ENCODE data around the gene TAS1R2. TPM values are rescaled to one million over a fixed set of nuclear protein-coding genes. Genes with fewer than 3 reads are reported as not detected.
A peak's percentile ranks its signal among the peaks of the same experiment; 100 is the strongest.
"Not testable (repeated sequence)": the region's sequence is repeated elsewhere in the genome, so short reads cannot be mapped to it uniquely, and the experiment has no call there.

TAS1R2 gene
- total and polyA plus RNA-seq, 4 donors, result not detected

DNA sequence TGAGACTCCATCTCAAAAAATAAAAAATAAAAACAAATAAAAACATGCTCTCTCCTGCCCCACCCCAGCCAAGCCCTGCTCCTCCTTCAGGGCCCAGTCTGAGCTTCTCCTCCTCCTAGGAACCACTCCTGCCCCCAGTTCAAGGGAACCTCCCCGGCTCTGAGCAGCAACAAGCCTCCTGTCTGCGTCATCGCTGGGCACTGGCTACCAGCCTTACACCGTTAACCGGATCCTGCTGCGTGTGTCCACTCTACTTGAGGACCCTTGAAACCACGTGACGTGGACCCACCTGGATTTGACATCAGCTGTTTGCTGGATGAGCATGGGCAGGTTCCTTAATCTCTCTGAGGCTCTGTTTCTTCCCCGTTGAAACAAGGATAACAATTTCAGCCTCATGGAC, 1.6 kb upstream of the TAS1R2 start:
- no peaks in the 10 kb centered on the region for H3K9me3 ChIP-seq (ENCODE audit: control insufficient read depth, insufficient read depth, low read length)
- H3K27me3 ChIP-seq (ENCODE audit: control insufficient read depth, insufficient read depth, low read length), result no peaks in the 10 kb centered on the region
- H3K4me1 ChIP-seq (ENCODE audit: control insufficient read depth, insufficient read depth, low read length), result no peaks in the 10 kb centered on the region
- WGBS (ENCODE audit: insufficient coverage), result 93% methylated on average over 8 of the region's 9 CpGs
- no peak for DNase-seq (ENCODE audit: low read depth in 4 of 6, low spot score in 6 of 6)
- no peaks in the 10 kb centered on the region for H3K36me3 ChIP-seq (ENCODE audit: control insufficient read depth, insufficient read depth, low read length)
- H3K4me3 ChIP-seq (ENCODE audit: low read depth, low read length), result no peak overlapping the region
- H3K27ac ChIP-seq (ENCODE audit: low read depth, low read length), result no peak overlapping the region

DNA sequence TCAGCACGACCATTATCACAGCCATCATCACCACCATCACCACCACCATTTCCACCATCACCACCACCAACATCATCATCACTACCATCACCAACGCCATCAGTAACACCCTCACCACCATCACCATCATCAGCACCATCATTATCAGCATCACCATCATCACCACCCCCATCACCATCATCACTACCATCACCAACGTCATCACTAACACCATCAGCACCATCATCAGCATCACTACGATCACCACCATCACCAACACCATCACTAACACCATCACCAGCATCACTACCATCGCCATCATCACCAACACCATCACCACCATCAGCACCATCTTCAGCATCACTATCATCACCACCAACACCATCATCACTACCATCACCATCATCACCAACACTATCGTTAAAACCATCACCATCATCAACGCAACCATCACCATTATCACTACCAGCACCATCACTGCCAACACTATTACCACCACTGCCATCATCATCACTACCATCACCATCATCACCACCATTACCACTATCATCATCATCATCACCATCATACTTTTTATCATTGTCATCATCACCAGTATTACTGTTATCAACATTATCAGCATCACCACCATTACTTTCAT, 1.3 kb downstream of the TAS1R2 start:
- no peak overlapping the region for H3K27ac ChIP-seq (ENCODE audit: low read depth, low read length)
- no peaks in the 10 kb centered on the region for H3K36me3 ChIP-seq (ENCODE audit: control insufficient read depth, insufficient read depth, low read length)
- no peak overlapping the region for H3K4me3 ChIP-seq (ENCODE audit: low read depth, low read length)
- H3K4me1 ChIP-seq (ENCODE audit: control insufficient read depth, insufficient read depth, low read length), result no peaks in the 10 kb centered on the region
- WGBS (ENCODE audit: insufficient coverage), result 95% methylated on average over 7 of the region's 7 CpGs
- DNase-seq (ENCODE audit: low read depth in 4 of 6, low spot score in 6 of 6), result no peak
- H3K27me3 ChIP-seq (ENCODE audit: control insufficient read depth, insufficient read depth, low read length), result no peaks in the 10 kb centered on the region
- H3K9me3 ChIP-seq (ENCODE audit: control insufficient read depth, insufficient read depth, low read length), result no peaks in the 10 kb centered on the region

DNA sequence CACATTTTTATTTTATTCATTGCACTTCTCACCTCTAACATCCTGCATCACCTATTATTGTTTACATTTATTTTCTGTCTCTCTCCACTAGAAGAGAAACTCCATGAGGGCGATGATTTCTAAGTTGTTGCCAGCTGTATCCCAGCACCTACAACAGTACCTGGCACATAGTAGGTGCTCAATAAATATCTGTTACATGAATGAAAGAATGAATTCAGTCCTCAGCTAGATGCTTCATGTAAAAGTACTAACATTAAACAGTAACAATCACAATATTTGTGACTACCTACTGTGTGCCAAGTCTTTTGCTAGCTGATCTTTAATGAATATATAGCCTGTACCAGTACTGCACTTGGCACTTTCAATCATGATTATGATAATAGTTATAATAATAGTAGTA, 3.0 kb downstream of the TAS1R2 start:
- Histone ChIP-seq H3K27me3 (ENCODE audit: control insufficient read depth, insufficient read depth, low read length) (no peaks in the 10 kb centered on the region), H3K4me1 (ENCODE audit: control insufficient read depth, insufficient read depth, low read length) (no peaks in the 10 kb centered on the region), H3K9me3 (ENCODE audit: control insufficient read depth, insufficient read depth, low read length) (no peaks in the 10 kb centered on the region), H3K27ac (ENCODE audit: low read depth, low read length) (no peak overlapping the region), H3K36me3 (ENCODE audit: control insufficient read depth, insufficient read depth, low read length) (no peaks in the 10 kb centered on the region), H3K4me3 (ENCODE audit: low read depth, low read length) (no peak overlapping the region)
- no CpG with 5 or more reads among the region's 1 CpG for WGBS (ENCODE audit: insufficient coverage)
- no peak for DNase-seq (ENCODE audit: low read depth in 4 of 6, low spot score in 6 of 6)

DNA sequence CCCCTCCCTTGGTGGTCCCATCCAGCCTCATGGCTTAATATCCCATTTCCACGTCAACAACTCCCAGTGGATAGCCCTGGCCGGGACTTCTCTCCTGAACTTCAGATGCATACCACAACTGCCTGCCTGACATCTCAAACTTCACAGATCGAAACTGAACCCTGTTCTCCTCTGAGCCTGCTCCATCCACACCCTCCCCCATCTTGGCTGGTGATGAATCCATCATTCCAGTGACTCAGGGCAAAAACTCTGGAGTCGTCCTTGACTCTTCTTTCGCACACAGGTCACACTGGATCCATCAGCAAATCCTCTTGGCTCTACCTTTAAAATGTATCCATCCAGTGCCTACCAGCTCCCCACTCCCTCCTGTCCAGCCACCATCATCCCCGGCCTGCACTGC, 3.9 kb downstream of the TAS1R2 start:
- Histone ChIP-seq H3K27ac (ENCODE audit: low read depth, low read length) (no peak overlapping the region), H3K4me1 (ENCODE audit: control insufficient read depth, insufficient read depth, low read length) (no peaks in the 10 kb centered on the region), H3K4me3 (ENCODE audit: low read depth, low read length) (no peak overlapping the region), H3K27me3 (ENCODE audit: control insufficient read depth, insufficient read depth, low read length) (no peaks in the 10 kb centered on the region), H3K36me3 (ENCODE audit: control insufficient read depth, insufficient read depth, low read length) (no peaks in the 10 kb centered on the region), H3K9me3 (ENCODE audit: control insufficient read depth, insufficient read depth, low read length) (no peaks in the 10 kb centered on the region)
- WGBS (ENCODE audit: insufficient coverage), result 84% methylated on average over 6 of the region's 6 CpGs
- no peak for DNase-seq (ENCODE audit: low read depth in 4 of 6, low spot score in 6 of 6)

DNA sequence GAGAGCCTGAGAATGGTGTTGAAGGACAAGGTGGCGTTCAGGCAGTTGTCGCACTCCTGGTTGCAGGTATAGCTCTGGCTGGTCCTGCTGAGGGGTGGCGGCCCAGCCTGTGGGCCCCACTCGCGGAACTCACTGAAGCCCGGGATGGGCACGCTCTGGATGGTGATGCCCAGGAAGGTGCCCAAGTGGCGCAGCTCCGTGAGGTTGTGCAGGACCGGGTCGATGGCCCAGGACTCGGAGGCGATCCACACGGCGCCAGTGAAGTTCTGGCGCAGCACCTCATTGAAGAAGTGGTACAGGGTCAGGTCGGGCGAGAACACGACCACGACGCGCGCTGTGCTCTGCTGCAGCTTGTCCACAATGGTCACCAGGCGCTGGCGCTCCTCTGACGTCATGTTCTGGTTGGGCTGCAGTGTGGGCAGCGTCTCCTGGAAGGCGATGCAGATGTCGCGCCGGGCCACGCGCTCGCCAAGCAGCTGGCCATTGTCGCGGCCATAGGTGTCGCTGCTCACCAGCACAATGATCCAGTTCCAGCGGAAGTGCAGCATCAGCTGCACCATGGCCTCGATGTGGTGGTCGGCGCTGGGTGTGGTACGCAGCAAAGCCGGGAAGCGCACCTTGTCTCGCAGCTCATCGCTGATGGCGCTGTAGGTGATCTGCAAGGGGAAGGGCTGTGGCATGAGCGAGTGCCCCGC, 5.0 kb downstream of the TAS1R2 start:
- H3K4me3 ChIP-seq (ENCODE audit: low read depth, low read length), result no peak overlapping the region
- DNase-seq (ENCODE audit: low read depth in 4 of 6, low spot score in 6 of 6), result no peak
- H3K27me3 ChIP-seq (ENCODE audit: control insufficient read depth, insufficient read depth, low read length), result no peaks in the 10 kb centered on the region
- no peak overlapping the region for H3K27ac ChIP-seq (ENCODE audit: low read depth, low read length)
- H3K9me3 ChIP-seq (ENCODE audit: control insufficient read depth, insufficient read depth, low read length), result no peaks in the 10 kb centered on the region
- H3K36me3 ChIP-seq (ENCODE audit: control insufficient read depth, insufficient read depth, low read length), result no peaks in the 10 kb centered on the region
- 84% methylated on average over 49 of the region's 49 CpGs for WGBS (ENCODE audit: insufficient coverage)
- H3K4me1 ChIP-seq (ENCODE audit: control insufficient read depth, insufficient read depth, low read length), result peaks cover 1% of the 10 kb centered on the region

DNA sequence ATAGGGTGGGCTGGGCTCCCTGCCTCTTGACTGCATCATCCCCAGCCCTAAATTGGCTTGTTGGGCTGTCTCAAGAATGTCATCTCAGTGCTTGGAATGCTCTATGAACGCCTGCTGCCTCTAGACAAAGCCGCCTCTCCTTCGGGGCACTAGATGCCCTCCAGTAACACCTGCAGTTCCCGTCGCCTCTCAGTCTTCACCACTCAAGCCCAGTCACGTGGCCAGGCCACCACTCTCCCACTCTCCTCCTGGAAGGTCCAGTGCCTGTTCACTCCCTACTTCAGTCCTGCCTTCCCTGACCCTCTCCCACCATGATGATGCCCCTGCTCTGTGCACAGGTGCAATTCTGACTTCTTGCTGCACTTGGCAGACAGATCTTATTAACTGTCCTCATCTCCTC, 7.0 kb downstream of the TAS1R2 start:
- Histone ChIP-seq H3K9me3 (ENCODE audit: control insufficient read depth, insufficient read depth, low read length) (no peaks in the 10 kb centered on the region), H3K4me3 (ENCODE audit: low read depth, low read length) (no peak overlapping the region), H3K27me3 (ENCODE audit: control insufficient read depth, insufficient read depth, low read length) (no peaks in the 10 kb centered on the region), H3K36me3 (ENCODE audit: control insufficient read depth, insufficient read depth, low read length) (no peaks in the 10 kb centered on the region), H3K4me1 (ENCODE audit: control insufficient read depth, insufficient read depth, low read length) (peaks cover 11% of the 10 kb centered on the region), H3K27ac (ENCODE audit: low read depth, low read length) (no peak overlapping the region)
- 65% methylated on average over 5 of the region's 6 CpGs for WGBS (ENCODE audit: insufficient coverage)
- no peak for DNase-seq (ENCODE audit: low read depth in 4 of 6, low spot score in 6 of 6)

DNA sequence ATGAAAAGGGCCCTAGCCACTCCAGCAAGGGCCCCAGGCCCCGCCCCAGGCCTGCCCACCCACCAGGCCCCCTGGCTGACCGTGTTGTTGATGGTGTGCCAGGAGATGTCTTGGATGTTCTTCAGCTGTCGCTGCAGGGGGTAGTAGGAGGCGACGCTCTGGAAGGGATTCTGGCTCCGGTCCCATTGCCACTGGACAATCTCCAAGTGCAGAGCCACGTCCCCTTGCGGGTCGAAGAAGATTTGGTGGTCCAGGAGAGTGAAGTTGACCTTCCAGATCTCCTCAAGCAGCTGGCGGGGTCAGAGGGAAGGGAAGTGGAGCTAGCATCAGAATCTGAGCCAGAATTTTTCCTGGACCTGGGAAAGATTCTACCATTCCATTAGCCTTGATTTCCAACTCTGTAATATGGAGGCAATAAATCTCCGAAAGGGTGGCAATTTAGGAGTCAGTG, 10.2 kb downstream of the TAS1R2 start:
- Histone ChIP-seq H3K27me3 (ENCODE audit: control insufficient read depth, insufficient read depth, low read length) (no peaks in the 10 kb centered on the region), H3K9me3 (ENCODE audit: control insufficient read depth, insufficient read depth, low read length) (no peaks in the 10 kb centered on the region), H3K4me1 (ENCODE audit: control insufficient read depth, insufficient read depth, low read length) (peaks cover 11% of the 10 kb centered on the region), H3K4me3 (ENCODE audit: low read depth, low read length) (no peak overlapping the region), H3K27ac (ENCODE audit: low read depth, low read length) (no peak overlapping the region), H3K36me3 (ENCODE audit: control insufficient read depth, insufficient read depth, low read length) (no peaks in the 10 kb centered on the region)
- 43% methylated on average over 10 of the region's 11 CpGs for WGBS (ENCODE audit: insufficient coverage)
- DNase-seq (ENCODE audit: low read depth in 4 of 6, low spot score in 6 of 6), result peak; percentile 19 to 78 (median 44)

DNA sequence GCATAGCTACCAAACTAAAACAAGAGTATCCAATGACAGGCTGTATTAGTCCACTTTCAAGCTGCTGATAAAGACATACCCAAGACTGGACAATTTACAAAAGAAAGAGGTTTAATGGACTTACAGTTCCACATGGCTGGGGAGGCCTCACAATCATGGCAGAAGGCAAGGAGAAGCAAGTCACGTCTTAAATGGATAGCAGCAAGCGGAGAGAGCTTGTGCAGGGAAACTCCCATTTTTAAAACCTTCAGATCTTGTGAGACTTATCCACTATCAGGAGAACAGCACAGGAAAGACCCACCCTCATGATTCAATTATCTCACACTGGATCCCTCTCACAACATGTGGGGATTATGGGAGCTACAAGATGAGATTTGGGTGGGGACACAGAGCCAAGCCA, 11.7 kb downstream of the TAS1R2 start:
- H3K27ac ChIP-seq (ENCODE audit: low read depth, low read length); H3K27me3 ChIP-seq (ENCODE audit: control insufficient read depth, insufficient read depth, low read length); H3K9me3 ChIP-seq (ENCODE audit: control insufficient read depth, insufficient read depth, low read length); H3K4me3 ChIP-seq (ENCODE audit: low read depth, low read length); DNase-seq (ENCODE audit: low read depth in 4 of 6, low spot score in 6 of 6); H3K36me3 ChIP-seq (ENCODE audit: control insufficient read depth, insufficient read depth, low read length): not testable (repeated sequence)
- H3K4me1 ChIP-seq (ENCODE audit: control insufficient read depth, insufficient read depth, low read length), result peaks cover 11% of the 10 kb centered on the region
- WGBS (ENCODE audit: insufficient coverage), result 100% methylated on average over 1 of the region's 2 CpGs

DNA sequence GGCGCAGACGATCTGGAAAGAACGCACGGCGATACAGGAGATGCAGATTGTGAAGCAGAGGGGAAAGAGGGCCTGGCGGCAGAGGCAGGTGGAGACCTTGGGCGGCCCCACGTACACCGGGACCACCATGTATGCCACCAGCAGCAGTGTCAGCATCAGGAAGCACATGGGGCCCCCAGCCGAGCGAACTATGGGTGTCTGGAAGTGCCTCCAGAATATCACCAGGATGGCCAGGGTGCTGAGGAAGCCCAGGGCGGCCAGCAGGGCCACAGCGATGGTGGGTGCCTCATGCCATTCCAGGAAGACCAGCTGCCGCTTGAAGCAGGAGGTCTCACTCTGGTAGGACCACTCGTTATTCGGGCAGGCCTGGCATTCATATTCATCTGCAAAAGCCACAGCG, 19.3 kb downstream of the TAS1R2 start:
- no peaks in the 10 kb centered on the region for H3K9me3 ChIP-seq (ENCODE audit: control insufficient read depth, insufficient read depth, low read length)
- H3K4me3 ChIP-seq (ENCODE audit: low read depth, low read length), result no peak overlapping the region
- H3K27ac ChIP-seq (ENCODE audit: low read depth, low read length), result no peak overlapping the region
- H3K27me3 ChIP-seq (ENCODE audit: control insufficient read depth, insufficient read depth, low read length), result no peaks in the 10 kb centered on the region
- no peaks in the 10 kb centered on the region for H3K4me1 ChIP-seq (ENCODE audit: control insufficient read depth, insufficient read depth, low read length)
- no peak for DNase-seq (ENCODE audit: low read depth in 4 of 6, low spot score in 6 of 6)
- H3K36me3 ChIP-seq (ENCODE audit: control insufficient read depth, insufficient read depth, low read length), result no peaks in the 10 kb centered on the region
- 95% methylated on average over 17 of the region's 17 CpGs for WGBS (ENCODE audit: insufficient coverage)

DNA sequence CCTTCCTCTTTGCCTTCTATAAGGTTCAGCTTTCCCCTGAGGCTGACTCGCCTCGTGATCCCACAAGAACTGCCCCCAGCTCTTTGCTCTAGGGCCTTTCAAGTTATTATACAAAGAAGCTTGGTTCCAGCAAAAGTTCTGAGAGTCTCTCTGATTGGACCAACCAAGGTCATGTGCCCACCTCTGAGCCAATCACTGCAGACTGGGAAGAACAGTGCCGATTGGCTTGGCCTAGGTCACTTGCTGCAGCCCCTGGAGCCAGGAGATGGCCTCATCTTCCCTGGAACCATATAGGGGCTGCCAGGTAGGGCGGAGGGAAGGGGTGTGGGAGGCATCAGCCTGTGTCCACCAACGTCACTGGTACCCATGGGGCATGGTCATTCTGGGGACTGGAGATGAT, 22.8 kb downstream of the TAS1R2 start:
- Histone ChIP-seq H3K4me3 (ENCODE audit: low read depth, low read length) (no peak overlapping the region), H3K27ac (ENCODE audit: low read depth, low read length) (no peak overlapping the region), H3K27me3 (ENCODE audit: control insufficient read depth, insufficient read depth, low read length) (peaks cover 5% of the 10 kb centered on the region), H3K9me3 (ENCODE audit: control insufficient read depth, insufficient read depth, low read length) (no peaks in the 10 kb centered on the region), H3K36me3 (ENCODE audit: control insufficient read depth, insufficient read depth, low read length) (no peaks in the 10 kb centered on the region), H3K4me1 (ENCODE audit: control insufficient read depth, insufficient read depth, low read length) (no peaks in the 10 kb centered on the region)
- 71% methylated on average over 5 of the region's 5 CpGs for WGBS (ENCODE audit: insufficient coverage)
- DNase-seq (ENCODE audit: low read depth in 4 of 6, low spot score in 6 of 6), result no peak

Data from spinal cord (tissue), 10 donors.